CD4-positive, alpha-beta T cell treated with Interferon alpha-2 for 1 hour (primary cell): Measurements from ENCODE around the gene DZANK1.
"Not testable (repeated sequence)": the region's sequence is repeated elsewhere in the genome, so short reads cannot be mapped to it uniquely, and the experiment has no call there.

Source experiments
- DNase-seq, 2 donors: peaks; one replicate each; pipeline ENCODE4 v3.0.0-alpha.2; 2020 to 2022

The DZANK1 gene

DNA sequence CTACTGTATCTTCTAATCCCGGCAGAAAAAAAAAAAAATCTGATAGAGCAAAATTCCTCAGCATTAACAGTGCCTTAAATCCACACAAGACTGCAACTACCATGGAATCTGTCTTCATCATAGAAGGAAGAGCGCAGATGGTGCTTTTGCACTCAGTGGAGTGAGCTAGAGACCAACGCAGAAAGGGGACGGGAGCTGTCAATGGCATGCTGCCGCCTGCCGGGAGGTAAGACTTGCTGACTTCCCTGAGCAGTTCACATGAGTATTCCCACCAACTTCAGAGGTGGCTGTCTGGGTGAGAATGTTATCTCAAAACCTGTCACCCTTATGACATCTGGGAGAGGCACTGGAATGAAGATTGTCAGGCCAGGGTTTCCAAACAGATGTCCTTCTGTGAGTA lies 35.6 kb downstream of the DZANK1 start:
- no peak for DNase-seq

- no peak for DNase-seq
Observed at GRCh38 chr20:18430172-18430826, 36.5 kb downstream of the DZANK1 start.

GRCh38 chr20:18428490-18429173 lies 38.2 kb downstream of the DZANK1 start:
- DNase-seq: no peak

DNA sequence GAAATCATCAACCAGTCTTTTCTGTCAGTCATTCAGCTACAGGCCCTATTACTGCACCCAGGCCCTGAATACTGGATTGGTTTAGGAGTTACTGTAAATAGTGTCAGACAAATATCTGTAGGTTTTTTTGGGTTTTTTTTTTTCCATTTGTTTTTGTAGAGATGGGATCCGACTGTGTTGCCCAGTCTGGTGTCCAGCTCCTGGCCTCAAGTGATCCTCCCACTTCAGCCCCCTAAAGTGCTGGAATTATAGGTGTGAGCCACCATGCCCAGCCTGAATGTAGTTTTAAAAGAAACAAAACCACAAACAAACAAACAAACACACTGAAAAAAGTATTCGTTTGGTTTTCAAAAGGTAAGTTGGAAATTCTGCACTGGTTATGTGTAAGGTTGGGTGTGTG lies 39.6 kb downstream of the DZANK1 start:
- no peak for DNase-seq

DNA sequence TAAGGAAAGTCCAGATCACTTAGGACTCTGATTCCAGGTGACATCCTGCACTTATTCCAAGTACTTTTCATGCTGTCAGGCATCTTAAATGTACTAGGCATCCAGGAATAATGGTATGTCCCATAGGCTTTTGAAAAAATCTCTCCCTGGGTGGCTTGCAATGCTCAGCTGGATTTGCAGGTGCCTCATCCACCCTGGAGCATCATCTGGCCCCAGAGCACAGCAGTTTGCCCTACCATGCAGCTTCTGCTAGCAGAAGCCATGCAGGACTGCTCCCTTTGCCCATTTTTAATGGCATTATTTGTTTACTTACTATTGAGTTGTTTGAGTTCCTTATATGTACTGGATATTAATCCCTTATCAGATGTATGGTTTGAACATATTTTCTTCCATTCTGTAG lies 45.2 kb downstream of the DZANK1 start:
- no peak for DNase-seq

DNA sequence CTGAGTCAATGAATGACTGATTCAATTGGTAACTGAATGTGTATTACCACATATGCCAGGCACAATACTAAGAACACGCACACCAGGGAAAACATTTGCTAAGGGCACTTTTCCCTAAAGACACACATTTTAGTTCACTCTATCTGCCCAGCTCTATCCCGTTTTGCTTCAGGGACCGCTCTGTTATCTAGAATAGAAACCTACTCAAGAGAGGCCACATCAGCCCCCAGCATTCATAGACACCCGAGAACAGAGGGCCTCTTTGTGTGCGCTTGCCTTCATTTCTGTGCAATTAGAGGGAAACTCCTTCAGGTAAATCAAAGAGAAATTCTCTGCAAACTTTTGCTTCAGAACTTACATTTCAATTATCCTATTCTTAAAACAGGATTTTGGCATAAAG lies 50.3 kb downstream of the DZANK1 start:
- no peak for DNase-seq

GRCh38 chr20:18414140-18414539 lies 52.7 kb downstream of the DZANK1 start:
- no peak for DNase-seq

DNA sequence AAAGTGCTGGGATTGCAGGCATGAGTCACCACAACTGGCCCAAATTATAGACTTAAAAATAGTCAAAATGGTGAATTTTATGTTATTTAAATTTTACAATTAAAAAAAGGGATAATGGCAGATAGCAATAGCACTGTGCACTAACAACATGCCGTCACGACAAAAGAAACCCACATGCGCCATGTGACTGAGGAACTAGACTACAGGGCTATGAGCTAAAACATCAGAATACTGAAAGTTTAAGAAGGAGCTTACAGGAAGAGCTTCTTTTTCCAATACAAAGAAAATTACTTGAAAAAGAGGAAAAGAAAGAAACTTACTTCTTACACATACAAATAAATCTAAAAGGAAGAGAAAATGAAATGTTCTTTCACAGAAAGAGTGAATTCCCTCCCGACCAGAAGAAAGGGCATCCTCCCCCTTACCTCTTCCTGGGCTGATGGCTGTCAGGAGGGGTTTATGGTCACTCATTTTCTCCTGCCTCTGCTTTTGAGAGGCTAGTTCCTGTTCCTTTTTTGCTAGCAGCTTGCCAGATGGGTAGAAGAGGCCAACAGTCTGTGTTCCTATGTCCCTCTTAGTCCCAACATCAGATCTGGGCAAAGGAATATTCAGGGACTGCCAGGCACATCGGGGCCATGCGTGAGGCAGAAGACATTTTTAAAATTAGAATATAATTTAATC lies 54.5 kb downstream of the DZANK1 start:
- no peak for DNase-seq

GRCh38 chr20:18405826-18406225 lies 61.0 kb downstream of the DZANK1 start:
- no peak for DNase-seq

GRCh38 chr20:18404172-18404571 lies 62.7 kb downstream of the DZANK1 start:
- no peak for DNase-seq

DNA sequence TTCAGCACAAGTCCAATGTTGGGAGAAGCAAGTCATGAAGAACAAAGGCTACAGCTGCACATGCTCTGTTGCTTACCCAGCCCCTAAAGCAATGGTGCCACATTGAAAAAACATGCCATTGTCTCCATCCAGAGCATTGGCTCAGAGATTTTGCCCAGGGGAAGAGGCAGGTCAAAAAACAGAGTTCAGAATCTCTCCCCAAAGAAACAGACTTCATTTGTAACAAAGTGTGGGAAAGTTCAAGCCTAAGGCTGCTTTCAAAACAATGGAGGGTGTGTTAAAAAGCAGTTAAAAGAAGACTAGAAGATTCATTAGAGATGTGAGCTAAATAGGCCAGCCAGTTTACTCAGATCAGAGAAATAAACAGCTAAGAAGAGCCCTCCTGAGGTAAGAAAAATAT lies 63.6 kb downstream of the DZANK1 start:
- no peak for DNase-seq

DNA sequence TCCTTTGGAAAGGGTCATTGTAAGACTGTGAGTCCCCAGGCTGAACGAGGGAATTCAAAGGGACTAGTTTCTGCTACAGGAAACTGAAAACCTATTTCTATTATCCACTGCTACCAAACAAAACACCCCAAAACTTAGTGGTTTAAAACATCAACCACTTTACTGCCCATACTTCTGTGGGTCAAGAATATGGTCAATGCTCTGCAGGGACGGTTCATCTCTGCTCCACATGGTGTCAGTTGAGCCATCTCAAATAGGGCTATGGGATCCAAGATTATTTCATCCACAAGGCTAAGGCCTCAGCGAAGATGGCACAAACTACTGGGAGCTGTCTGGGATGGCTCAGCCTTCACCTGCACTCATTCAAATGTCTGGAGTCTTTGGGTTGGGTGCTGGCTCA lies 65.5 kb downstream of the DZANK1 start:
- DNase-seq: no peak

- DNase-seq: no peak
Observed at GRCh38 chr20:18400460-18400859, 66.4 kb downstream of the DZANK1 start.

GRCh38 chr20:18398713-18399112 lies 68.1 kb downstream of the DZANK1 start:
- not testable (repeated sequence) for DNase-seq

DNA sequence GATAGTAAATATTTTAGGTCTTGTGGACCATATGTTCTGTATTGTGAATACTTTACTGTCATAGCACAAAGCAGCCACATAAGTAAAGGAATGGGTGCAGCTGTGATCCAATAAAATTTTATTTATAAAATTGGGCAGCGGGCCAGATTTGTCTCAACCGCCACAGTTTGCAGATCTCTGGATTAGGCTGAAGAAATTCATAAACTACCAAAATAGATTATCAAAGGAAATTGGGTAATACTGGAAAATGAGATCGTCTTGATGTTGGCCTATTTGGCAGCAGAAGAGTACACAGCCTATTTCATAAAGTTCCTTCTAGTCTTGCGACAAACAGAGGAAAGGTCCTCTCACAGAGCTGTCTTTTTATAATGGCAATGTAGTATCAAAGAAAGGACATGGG lies 69.8 kb downstream of the DZANK1 start:
- no peak for DNase-seq

GRCh38 chr20:18395544-18395943 lies 71.3 kb downstream of the DZANK1 start:
- no peak for DNase-seq

DNA sequence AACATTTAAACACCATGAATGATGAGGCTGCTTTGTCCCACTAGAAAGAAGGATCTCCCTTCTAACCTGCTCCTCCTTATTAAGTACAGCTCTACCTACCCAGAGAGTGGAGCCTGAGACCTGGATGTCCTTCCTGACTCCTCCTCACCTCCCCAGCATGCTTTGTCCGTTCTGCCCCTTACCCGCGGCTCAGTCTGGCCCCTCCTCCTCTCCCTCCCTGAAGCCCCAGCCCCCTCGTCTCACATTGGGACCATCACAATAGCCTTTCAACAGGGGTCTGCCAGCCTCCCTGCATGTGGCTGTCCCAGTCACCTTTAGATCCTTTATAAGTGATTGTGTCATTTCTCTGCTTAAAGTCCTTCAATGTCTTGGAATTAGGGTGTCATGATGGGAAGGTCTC lies 72.5 kb downstream of the DZANK1 start:
- no peak for DNase-seq

GRCh38 chr20:18391686-18392085 lies 75.1 kb downstream of the DZANK1 start:
- DNase-seq: no peak

DNA sequence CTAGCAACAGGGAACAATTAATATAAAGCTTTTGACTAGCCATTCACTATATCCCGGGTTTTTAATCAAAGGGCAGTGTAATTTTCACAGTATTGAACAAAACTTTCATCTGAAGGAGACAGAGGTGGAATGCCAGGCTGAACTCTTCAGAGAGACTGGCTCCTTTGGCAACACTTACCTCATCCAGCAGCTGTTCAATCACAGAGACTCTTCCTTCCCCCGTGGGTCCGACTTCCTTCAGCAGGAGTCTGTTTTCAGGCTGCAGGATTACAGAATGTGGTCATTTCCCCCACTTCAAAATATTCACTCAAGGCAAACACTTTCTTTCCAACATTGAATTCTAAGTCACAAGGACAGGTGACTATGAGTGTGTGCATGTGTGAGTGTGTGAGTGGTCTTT lies 76.6 kb downstream of the DZANK1 start:
- no peak for DNase-seq

DNA sequence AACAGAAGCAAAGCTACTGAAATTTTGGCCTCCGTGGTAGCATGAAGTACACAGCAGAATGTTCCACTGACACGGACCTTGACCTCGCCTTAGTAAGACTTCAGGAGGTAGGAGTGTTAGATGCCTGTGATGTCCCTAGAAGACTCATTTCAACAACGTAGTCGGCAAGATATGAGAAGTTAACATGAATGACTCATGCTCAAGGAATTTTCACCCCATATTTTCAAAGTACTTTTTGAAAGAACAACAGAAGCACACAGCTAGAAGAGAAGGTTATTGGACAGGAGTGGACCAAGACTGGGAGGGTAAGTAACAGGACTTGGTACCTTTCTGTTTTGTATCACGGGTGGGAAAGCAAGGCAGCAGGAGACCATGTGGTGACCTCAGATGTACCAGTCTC lies 78.0 kb downstream of the DZANK1 start:
- no peak for DNase-seq

DNA sequence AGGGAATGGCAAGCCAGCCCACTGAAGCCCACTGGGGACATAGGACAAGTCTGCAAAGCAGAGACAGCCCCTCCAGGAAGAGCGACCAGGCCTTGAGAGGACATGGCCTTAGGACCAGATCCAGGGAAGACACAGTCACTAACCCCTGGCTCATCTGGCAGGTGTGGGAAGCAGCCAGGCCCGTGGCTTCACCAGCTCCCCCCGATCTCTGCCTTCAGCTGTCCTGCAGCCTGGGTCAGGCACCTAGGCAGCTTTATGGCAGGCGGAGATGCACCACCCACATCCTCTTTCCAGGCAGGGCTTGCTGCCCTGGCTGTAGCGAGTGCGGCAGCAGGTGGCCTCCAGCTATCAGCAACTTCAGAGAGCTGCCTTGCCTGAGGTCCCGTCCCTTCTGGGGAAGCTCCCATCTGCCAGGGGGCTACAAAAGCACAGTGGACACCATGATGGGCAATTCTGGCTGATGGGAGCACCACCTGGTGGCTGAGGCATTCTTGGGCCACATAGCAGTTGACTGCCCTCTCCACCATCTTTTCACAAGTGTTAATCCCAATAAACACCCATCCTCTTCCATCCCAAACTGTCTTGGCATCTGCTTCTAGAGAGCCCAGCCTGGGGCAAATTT lies 85.8 kb downstream of the DZANK1 start:
- DNase-seq: no peak

- DNase-seq: no peak
Observed at GRCh38 chr20:18377896-18378481, 88.8 kb downstream of the DZANK1 start.

DNA sequence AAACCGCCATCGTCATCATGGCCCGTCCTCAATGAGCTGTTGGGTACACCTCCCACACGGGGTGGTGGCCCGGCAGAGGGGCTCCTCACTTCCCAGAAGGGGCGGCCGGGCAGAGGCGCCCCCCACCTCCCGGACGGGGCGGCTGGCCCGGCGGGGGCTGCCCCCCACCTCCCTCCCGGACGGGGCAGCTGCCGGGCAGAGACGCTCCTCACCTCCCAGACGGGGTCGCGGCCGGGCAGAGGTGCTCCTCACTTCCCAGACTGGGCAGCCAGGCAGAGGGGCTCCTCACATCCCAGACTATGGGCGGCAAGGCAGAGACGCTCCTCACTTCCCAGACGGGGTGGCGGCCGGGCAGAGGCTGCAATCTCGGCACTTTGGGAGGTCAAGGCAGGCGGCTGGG lies 91.3 kb downstream of the DZANK1 start:
- not testable (repeated sequence) for DNase-seq

- no peak for DNase-seq
Observed at GRCh38 chr20:18372296-18372695, 94.5 kb downstream of the DZANK1 start.
